H1 (cell line): ENCODE measurements around the gene DCANP1. TPM values are rescaled to one million over a fixed set of nuclear protein-coding genes. Genes with fewer than 3 reads are reported as not detected.

Experiments
- CTCF ChIA-PET: fragments of 300-600 bp; sonication (Branson Sonifier 250); formaldehyde crosslinking; loops from one replicate; lab custom pipeline; 2021; ENCODE audit not compliant: partially characterized antibody; lab: Charles Lee
- POLR2A ChIA-PET: fragments of 300-600 bp; sonication (Branson Sonifier 250); formaldehyde crosslinking; loops from one replicate; lab custom pipeline; 2021; ENCODE audit warnings: inconsistent platforms; ENCODE audit not compliant: partially characterized antibody; lab: Charles Lee
- DNase-seq, 2 experiments: peaks; one replicate each; pipeline versions ENCODE4 v3.0.0 to v3.0.0-alpha.2; 2010 to 2022; ENCODE audit warnings: low spot score in 2 of 2, low read depth in 1 of 2, mixed read lengths in 1 of 2
- FAIRE-seq: peaks from 2 replicates; lab custom pipeline; 2011; peaks lifted over from hg19 to GRCh38; lab: Jason Lieb, UNC
- H2AFZ ChIP-seq: 2 replicates; pipeline ENCODE4 v1.8.1; 2012; ENCODE audit warnings: low read length, inconsistent platforms
- H2AK5ac ChIP-seq: 2 replicates; pipeline ENCODE4 v1.6.1; 2013; ENCODE audit warnings: low read depth, low read length
- H2BK120ac ChIP-seq: replicated peaks from 2 replicates; pipeline ENCODE3; 2013; ENCODE audit warnings: low read depth, low read length, inconsistent platforms
- H2BK12ac ChIP-seq: 2 replicates; pipeline ENCODE4 v1.6.1; 2013; ENCODE audit warnings: low read depth, low read length
- H2BK15ac ChIP-seq: 2 replicates; pipeline ENCODE4 v1.6.1; 2013; ENCODE audit warnings: low read length
- H2BK20ac ChIP-seq: 2 replicates; pipeline ENCODE4 v1.6.1; 2013; ENCODE audit warnings: low read length
- H2BK5ac ChIP-seq: 2 replicates; pipeline ENCODE4 v1.6.1; 2013; ENCODE audit warnings: low read depth, low read length
- H3K14ac ChIP-seq: 2 replicates; pipeline ENCODE4 v1.6.1; 2013; ENCODE audit warnings: inconsistent platforms; ENCODE audit not compliant: insufficient read length
- H3K18ac ChIP-seq: 2 replicates; pipeline ENCODE4 v1.6.1; 2013; ENCODE audit warnings: low read length; ENCODE audit errors: extremely low read depth
- H3K23ac ChIP-seq: 2 replicates; pipeline ENCODE4 v1.6.1; 2013; ENCODE audit warnings: inconsistent platforms; ENCODE audit not compliant: insufficient read length
- H3K23me2 ChIP-seq: 2 replicates; pipeline ENCODE4 v1.6.1; 2013; ENCODE audit warnings: low read depth, low read length
- H3K27ac ChIP-seq: 2 replicates; pipeline ENCODE4 v1.6.1; 2011; ENCODE audit warnings: low read depth, low read length, inconsistent platforms
- H3K27me3 ChIP-seq, 4 experiments: replicated peaks in 1 of 4; 1 replicate in 1 of 4; 2 replicates in 3 of 4; pipeline versions ENCODE4 v1.6.1 to v1.8.1; 2011 to 2013; ENCODE audit warnings: low read length in 3 of 4, mild to moderate bottlenecking in 3 of 4, inconsistent platforms in 2 of 4, mixed read lengths in 2 of 4, moderate library complexity in 1 of 4; ENCODE audit not compliant: control insufficient read depth in 3 of 4, insufficient read depth in 3 of 4; ENCODE audit errors: extremely low read depth in 1 of 4
- H3K36me3 ChIP-seq, 4 experiments: 2 replicates each; pipeline versions ENCODE4 v1.6.1 to v1.8.1; 2011 to 2013; ENCODE audit warnings: mild to moderate bottlenecking in 4 of 4, low read length in 3 of 4, moderate library complexity in 2 of 4, control low read depth in 1 of 4, inconsistent platforms in 1 of 4; ENCODE audit not compliant: insufficient read depth in 4 of 4, control insufficient read depth in 2 of 4
- H3K4ac ChIP-seq: replicated peaks from 2 replicates; pipeline ENCODE3; 2013; ENCODE audit warnings: low read length, low read depth, mixed read lengths, inconsistent platforms; ENCODE audit not compliant: insufficient read length
- H3K4me1 ChIP-seq, 4 experiments: replicated peaks in 1 of 4; 1 replicate in 1 of 4; 2 replicates in 3 of 4; pipeline versions ENCODE4 v1.6.1 to v1.8.1; 2011 to 2013; ENCODE audit warnings: low read length in 3 of 4, inconsistent platforms in 2 of 4, mixed read lengths in 1 of 4; ENCODE audit not compliant: insufficient read depth in 4 of 4, control insufficient read depth in 3 of 4
- H3K4me2 ChIP-seq, 2 experiments: 2 replicates each; pipeline versions ENCODE4 v1.6.1 to v1.8.1; 2011 to 2013; ENCODE audit warnings: low read depth in 2 of 2, low read length in 2 of 2, control low read depth in 1 of 2, inconsistent platforms in 1 of 2, mild to moderate bottlenecking in 1 of 2; ENCODE audit not compliant: insufficient read depth in 1 of 2
- H3K4me3 ChIP-seq, 4 experiments: fragments of 200-600, 300-600 bp in 1 of 4; sonication (generic), shearing (Covaris generic), sonication (Bioruptor Twin) in 1 of 4; 2 replicates each; pipeline versions ENCODE4 v1.5.1 to v1.8.1; 2011 to 2016; ENCODE audit warnings: low read length in 4 of 4, low read depth in 3 of 4, control low read depth in 2 of 4, inconsistent platforms in 2 of 4, mild to moderate bottlenecking in 2 of 4, mixed read lengths in 1 of 4, moderate library complexity in 1 of 4; ENCODE audit not compliant: insufficient read depth in 2 of 4; ENCODE audit errors: extremely low read depth in 1 of 4
- H3K56ac ChIP-seq: replicated peaks from 2 replicates; pipeline ENCODE3; 2013; ENCODE audit warnings: low read depth, mild to moderate bottlenecking, mixed read lengths, low read length, inconsistent platforms; ENCODE audit not compliant: insufficient read length
- H3K79me1 ChIP-seq: 2 replicates; pipeline ENCODE4 v1.6.1; 2013; ENCODE audit warnings: low read depth, low read length, control low read depth
- H3K79me2 ChIP-seq, 2 experiments: 2 replicates each; pipeline versions ENCODE4 v1.6.1 to v1.8.1; 2012 to 2013; ENCODE audit warnings: low read length in 2 of 2, mild to moderate bottlenecking in 2 of 2, inconsistent platforms in 1 of 2; ENCODE audit not compliant: insufficient read depth in 2 of 2, control insufficient read depth in 1 of 2
- H3K9ac ChIP-seq, 4 experiments: replicated peaks in 1 of 4; 1 replicate in 1 of 4; 2 replicates in 3 of 4; pipeline versions ENCODE4 v1.6.1 to v1.8.1; 2011 to 2013; ENCODE audit warnings: low read depth in 3 of 4, low read length in 3 of 4, control low read depth in 2 of 4, mild to moderate bottlenecking in 2 of 4, moderate library complexity in 2 of 4, inconsistent platforms in 1 of 4; ENCODE audit errors: extremely low read depth in 1 of 4
- H3K9me3 ChIP-seq, 2 experiments: 2 replicates each; pipeline versions ENCODE4 v1.6.1 to v1.8.1; 2012 to 2013; ENCODE audit warnings: mild to moderate bottlenecking in 2 of 2, moderate library complexity in 2 of 2, control low read depth in 1 of 2, inconsistent platforms in 1 of 2, low read depth in 1 of 2, low read length in 1 of 2, mixed read lengths in 1 of 2; ENCODE audit not compliant: insufficient read depth in 2 of 2
- H4K20me1 ChIP-seq, 2 experiments: replicated peaks in 1 of 2; 2 replicates each; pipeline versions ENCODE3 to v1.8.1; 2011 to 2013; ENCODE audit warnings: inconsistent platforms in 2 of 2, low read length in 2 of 2, mild to moderate bottlenecking in 1 of 2; ENCODE audit not compliant: insufficient read depth in 2 of 2, control insufficient read depth in 1 of 2
- H4K5ac ChIP-seq: 2 replicates; pipeline ENCODE4 v1.6.1; 2013; ENCODE audit warnings: low read length, low read depth, mixed read lengths, inconsistent platforms; ENCODE audit not compliant: insufficient read length
- H4K8ac ChIP-seq: 2 replicates; pipeline ENCODE4 v1.8.0; 2013; ENCODE audit warnings: mild to moderate bottlenecking, moderate library complexity, low read length, inconsistent platforms; ENCODE audit not compliant: insufficient read depth; ENCODE audit errors: extremely low read depth
- H4K91ac ChIP-seq: replicated peaks from 2 replicates; pipeline ENCODE3; 2013; ENCODE audit warnings: low read length, mixed read lengths, inconsistent platforms; ENCODE audit not compliant: insufficient read length
- CHD2 ChIP-seq: IDR thresholded peaks from 2 replicates; pipeline ENCODE4 v1.6.1; 2012; ENCODE audit warnings: low read length, improper control_type of control experiment
- CTBP2 ChIP-seq: IDR thresholded peaks from 2 replicates; pipeline ENCODE4 v1.7.0; 2011; ENCODE audit warnings: borderline replicate concordance, mild to moderate bottlenecking, moderate library complexity, mixed read lengths, low read length; ENCODE audit not compliant: insufficient read depth, insufficient read length
- FOSL1 ChIP-seq: IDR thresholded peaks from 2 replicates; pipeline ENCODE4 v1.6.1; 2011; ENCODE audit warnings: mild to moderate bottlenecking, low read depth, low read length, moderate library complexity; ENCODE audit not compliant: insufficient read depth
- GABPA ChIP-seq: IDR thresholded peaks from 2 replicates; pipeline ENCODE4 v1.6.1; 2011; ENCODE audit warnings: mild to moderate bottlenecking, low read length, moderate library complexity, borderline replicate concordance; ENCODE audit not compliant: insufficient read depth
- HDAC2 ChIP-seq, 2 experiments: fragments of 300-600 bp in 1 of 2; sonication (generic) in 1 of 2; IDR thresholded peaks; 2 replicates each; pipeline ENCODE4 v1.6.1; 2011 to 2012; ENCODE audit warnings: low read depth in 2 of 2, low read length in 2 of 2, mild to moderate bottlenecking in 2 of 2, moderate library complexity in 2 of 2, borderline replicate concordance in 1 of 2, inconsistent platforms in 1 of 2
- RAD21 ChIP-seq, 2 experiments: IDR thresholded peaks in 1 of 2; conservative IDR thresholded peaks in 1 of 2; 2 replicates each; pipeline ENCODE4 v1.6.1; 2011; ENCODE audit warnings: low read depth in 2 of 2, low read length in 2 of 2, improper control_type of control experiment in 1 of 2, inconsistent platforms in 1 of 2, mild to moderate bottlenecking in 1 of 2, moderate library complexity in 1 of 2
- SUZ12 ChIP-seq: fragments of 200-600 bp; sonication (generic); IDR thresholded peaks from 2 replicates; pipeline ENCODE4 v1.6.1; 2012; ENCODE audit warnings: mild to moderate bottlenecking, inconsistent platforms, low read length, moderate library complexity, mixed read lengths
- TEAD4 ChIP-seq: IDR thresholded peaks from 2 replicates; pipeline ENCODE4 v1.6.1; 2012; ENCODE audit warnings: low read depth, low read length, inconsistent platforms, mixed read lengths
- WGBS, 2 experiments: shearing (Covaris generic) in 1 of 2; methylation state at CpG; one replicate each; pipeline versions ENCODE4 v1.1.6 to v1.1.7; 2013 to 2015; ENCODE audit warnings: low lambda C conversion rate in 2 of 2, mixed read lengths in 2 of 2, inconsistent platforms in 1 of 2, low coverage in 1 of 2, missing lambda C conversion rate in 1 of 2; ENCODE audit not compliant: insufficient replicate concordance in 2 of 2, insufficient coverage in 1 of 2, insufficient read length in 1 of 2; ENCODE audit errors: extremely low coverage in 1 of 2, missing lambda C conversion rate in 1 of 2; 5-methylcytosine and 5-hydroxymethylcytosine counted together
- polyA plus RNA-seq, 7 experiments: library from polyadenylated mRNA; depleted of rRNA in 3 of 7; stranded (reverse) in 5 of 7; unstranded in 2 of 7; fragments of >200 nt in 5 of 7; fragments of 200-250 nt in 2 of 7; gene quantifications; 1 replicate in 5 of 7; 2 replicates in 1 of 7; 4 replicates in 1 of 7; pipeline versions ENCODE4 v1.2.1 to v1.2.3, GENCODE V29; 2011 to 2013; ENCODE audit warnings: missing spikeins in 2 of 7, mixed read lengths in 2 of 7
- total RNA-seq: library from RNA; stranded (reverse); fragmentation: NEBNext Ultra II Directional; extraction: Animal tissue kit (Norgen Biotek cat#: 25700); gene quantifications from 2 replicates; pipeline ENCODE4 v1.2.1, GENCODE V29; 2021
- TF ChIP-seq, protein P1 (sequence below): IDR thresholded peaks from 2 replicates; pipeline ENCODE4 v1.6.1; 2012; ENCODE audit warnings: inconsistent platforms

Gene DCANP1
- total and polyA plus RNA-seq, 2 of the 8 experiments (the other 6 are each of a cell fraction or from before 2014, with no cell fraction given): not detected

DNA sequence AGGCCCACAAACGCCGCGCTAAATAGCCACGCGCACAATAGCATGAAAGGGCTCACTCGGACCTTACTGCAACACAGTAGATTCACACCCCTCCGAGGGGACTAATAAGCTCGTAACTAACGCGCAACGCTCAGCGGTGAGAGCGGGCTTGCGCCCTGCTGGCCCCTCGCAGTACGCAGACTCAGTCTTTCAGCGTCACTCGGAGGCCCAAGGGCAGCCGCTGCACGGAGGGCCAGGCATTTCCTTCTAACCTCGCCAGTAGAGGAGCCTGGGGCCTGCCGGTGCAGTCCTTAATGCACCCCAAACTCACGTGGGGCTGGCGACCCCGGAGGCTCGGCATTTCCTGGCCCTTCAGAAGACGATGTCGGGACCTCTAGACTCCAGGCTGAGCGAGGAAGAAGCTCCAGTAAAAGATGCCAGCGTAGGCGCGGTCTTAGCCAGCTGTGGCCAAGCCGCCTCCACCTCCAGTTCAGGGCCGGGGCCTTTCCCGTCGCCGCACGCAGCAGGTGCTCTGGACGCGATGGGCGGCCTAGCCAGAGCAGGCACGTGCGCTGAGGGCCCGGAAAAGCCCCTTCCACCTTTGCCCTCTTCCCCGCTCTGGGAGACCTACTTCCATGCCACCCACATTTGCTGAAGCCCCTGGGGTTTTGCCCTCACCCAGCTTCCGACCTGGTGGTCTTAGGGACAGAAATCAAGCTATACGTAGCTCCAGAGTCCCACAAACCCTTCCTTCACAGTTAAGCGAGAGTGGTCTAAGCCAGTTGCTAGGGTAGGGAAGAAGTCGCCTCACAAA is 43.3 kb upstream of the DCANP1 start:
- Histone ChIP-seq H3K79me2 (no peaks in the 10 kb centered on the region), H3K9ac (no peak overlapping the region), H3K36me3 (no peaks in the 10 kb centered on the region), H3K4ac (no peak overlapping the region), H2BK20ac (0 out of 2 replicates have a peak overlapping the region, but pooled peaks have one; percentile 90), H3K4me2 (peak overlapping the region; percentile 73 to 76), H3K4me1 (peaks cover 4 to 40% (median 24%) of the 10 kb centered on the region in 4 experiments), H3K9me3 (no peaks in the 10 kb centered on the region), H3K79me1 (no peaks in the 10 kb centered on the region), H3K27me3 (peaks cover 88 to 100% (median 99%) of the 10 kb centered on the region in 4 experiments), H2AFZ (no peak overlapping the region), H3K4me3 (peak overlapping the region; percentile 32 to 56 (median 46); a peak in 7 of 8 replicates), H2BK5ac (peak overlapping the region; percentile 35; the same call in 1 of the 2 replicates), H2BK15ac (no peak overlapping the region), H3K23ac (no peak overlapping the region), H2AK5ac (no peak overlapping the region), H2BK120ac (no peak overlapping the region), H4K91ac (no peak overlapping the region), H3K23me2 (peaks cover 20% of the 10 kb centered on the region; the same call in 1 of the 2 replicates), H2BK12ac (peak overlapping the region; percentile 71; the same call in 1 of the 2 replicates), H3K14ac (no peak overlapping the region), H4K8ac (peak overlapping the region; percentile 77), H4K5ac (no peak overlapping the region), H3K56ac (no peak overlapping the region), H3K18ac (peak overlapping the region; percentile 87; the same call in 1 of the 2 replicates), H3K27ac (no peak overlapping the region), H4K20me1 (peaks cover 8 to 25% of the 10 kb centered on the region in 2 experiments)
- FAIRE-seq: no peak
- ChIA-PET POLR2A (interaction anchor here (0.6 to 2.8 kb wide), 3 partner anchors 43 to 456 kb away, joined by 3 to 15 read pairs (median 3); partner anchors contain the start of gene NEUROG1), CTCF (interaction anchor here (1.0 to 9.9 kb wide), 13 partner anchors 11 to 337 kb away, joined by 3 to 137 read pairs (median 5); partner anchors contain the start of gene NEUROG1)
- peak in 1 of 2 experiments; percentile 75 for DNase-seq
- 4% methylated on average over 49 of the region's 49 CpGs; no CpG with 5 or more reads in 1 of the 2 experiments for WGBS, 2 experiments
- TF ChIP-seq CTBP2: no peak
- TF ChIP-seq, protein P1, sequence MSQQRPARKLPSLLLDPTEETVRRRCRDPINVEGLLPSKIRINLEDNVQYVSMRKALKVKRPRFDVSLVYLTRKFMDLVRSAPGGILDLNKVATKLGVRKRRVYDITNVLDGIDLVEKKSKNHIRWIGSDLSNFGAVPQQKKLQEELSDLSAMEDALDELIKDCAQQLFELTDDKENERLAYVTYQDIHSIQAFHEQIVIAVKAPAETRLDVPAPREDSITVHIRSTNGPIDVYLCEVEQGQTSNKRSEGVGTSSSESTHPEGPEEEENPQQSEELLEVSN: peak; percentile 83
- TF ChIP-seq TEAD4: 0 out of 2 replicates have a peak, but pooled peaks have one; percentile 24
- no peak for TF ChIP-seq FOSL1
- TF ChIP-seq SUZ12: peak; percentile 90
- TF ChIP-seq CHD2: no peak
- no peak for TF ChIP-seq GABPA
- TF ChIP-seq HDAC2 (IDR thresholded peaks at IDR 0.05; ENCODE audit: borderline replicate concordance in 1 of 2, low read depth in 2 of 2, low read length in 2 of 2): no peak
- no peak for TF ChIP-seq RAD21 (IDR thresholded peaks at IDR 0.05 in 1 of 2, conservative IDR thresholded peaks at IDR 0.05 in 1 of 2; ENCODE audit: low read depth in 2 of 2, low read length in 2 of 2)
